PFSK-1 (cell line): ENCODE results near the gene DISC1.

Experiments
- POLR2AphosphoS5 ChIP-seq: IDR thresholded peaks from 2 replicates; pipeline ENCODE4 v1.6.1; 2012; ENCODE audit warnings: low read depth, mild to moderate bottlenecking, control low read depth, low read length, moderate library complexity
- SIN3A ChIP-seq: IDR thresholded peaks from 2 replicates; pipeline ENCODE4 v1.6.1; 2012; ENCODE audit warnings: mild to moderate bottlenecking, low read length, moderate library complexity, borderline replicate concordance; ENCODE audit not compliant: insufficient read depth

- no peak for TF ChIP-seq POLR2AphosphoS5
- TF ChIP-seq SIN3A = no peak
Measured at GRCh38 chr1:231681006-231681405, 54.4 kb downstream of the DISC1 start.
